ENCODE results near the gene FARP1.

DNA sequence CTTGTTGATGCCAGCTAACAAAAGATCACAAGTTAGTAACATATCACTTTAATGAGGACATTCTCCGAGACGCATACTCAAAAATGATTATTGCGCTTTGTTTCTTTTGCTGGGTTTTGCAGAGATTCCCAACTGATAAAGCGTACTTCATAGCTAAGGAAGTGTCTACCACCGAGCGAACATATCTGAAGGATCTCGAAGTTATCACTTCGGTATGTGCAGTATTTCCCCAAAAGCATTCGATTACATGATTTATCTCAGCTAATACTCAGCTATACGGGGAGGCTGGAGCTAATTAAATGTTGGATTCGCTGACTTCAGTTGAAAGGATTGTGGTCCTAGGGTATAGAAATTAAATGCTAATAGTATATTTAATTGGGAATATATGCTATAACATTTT is 267.7 kb downstream of the FARP1 start:
- TF ChIP-seq, protein P1, sequence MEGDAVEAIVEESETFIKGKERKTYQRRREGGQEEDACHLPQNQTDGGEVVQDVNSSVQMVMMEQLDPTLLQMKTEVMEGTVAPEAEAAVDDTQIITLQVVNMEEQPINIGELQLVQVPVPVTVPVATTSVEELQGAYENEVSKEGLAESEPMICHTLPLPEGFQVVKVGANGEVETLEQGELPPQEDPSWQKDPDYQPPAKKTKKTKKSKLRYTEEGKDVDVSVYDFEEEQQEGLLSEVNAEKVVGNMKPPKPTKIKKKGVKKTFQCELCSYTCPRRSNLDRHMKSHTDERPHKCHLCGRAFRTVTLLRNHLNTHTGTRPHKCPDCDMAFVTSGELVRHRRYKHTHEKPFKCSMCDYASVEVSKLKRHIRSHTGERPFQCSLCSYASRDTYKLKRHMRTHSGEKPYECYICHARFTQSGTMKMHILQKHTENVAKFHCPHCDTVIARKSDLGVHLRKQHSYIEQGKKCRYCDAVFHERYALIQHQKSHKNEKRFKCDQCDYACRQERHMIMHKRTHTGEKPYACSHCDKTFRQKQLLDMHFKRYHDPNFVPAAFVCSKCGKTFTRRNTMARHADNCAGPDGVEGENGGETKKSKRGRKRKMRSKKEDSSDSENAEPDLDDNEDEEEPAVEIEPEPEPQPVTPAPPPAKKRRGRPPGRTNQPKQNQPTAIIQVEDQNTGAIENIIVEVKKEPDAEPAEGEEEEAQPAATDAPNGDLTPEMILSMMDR (IDR thresholded peaks at IDR 0.05): no peak
- TF ChIP-seq ESRRA (CRISPR knock-in tag; IDR thresholded peaks at IDR 0.05; ENCODE audit: borderline replicate concordance) (no peak), PREB (CRISPR knock-in tag; IDR thresholded peaks at IDR 0.05; ENCODE audit: borderline replicate concordance) (no peak), ATF3 (CRISPR knock-in tag; conservative IDR thresholded peaks at IDR 0.05) (no peak), ELF4 (CRISPR knock-in tag; IDR thresholded peaks at IDR 0.05; ENCODE audit: low read depth) (no peak), CBFB (CRISPR knock-in tag; IDR thresholded peaks at IDR 0.05; ENCODE audit: low read depth) (no peak), CREM (CRISPR knock-in tag; IDR thresholded peaks at IDR 0.05) (no peak)

Measured in WTC11 (cell line).